MCF 10A (cell line): ENCODE measurements around the gene STARD13. TPM values are rescaled to one million over a fixed set of nuclear protein-coding genes. Genes with fewer than 3 reads are reported as not detected.
"Not testable (repeated sequence)": the region's sequence is repeated elsewhere in the genome, so short reads cannot be mapped to it uniquely, and the experiment has no call there.

Source experiments
- BruUV-seq: library from RNA; stranded (reverse); fragments of 400-500 nt; replicated peaks from 2 replicates; lab custom pipeline; 2021; lab: Mats Ljungman, UMichigan
- CTCF ChIA-PET: fragments of 300-600 bp; sonication (Branson Sonifier 250); formaldehyde crosslinking; extraction: SDS; loops from one replicate; lab custom pipeline; 2021; ENCODE audit warnings: antibody characterized with exemption, inconsistent platforms; lab: Yijun Ruan, JAX
- POLR2A ChIA-PET: fragments of 300-600, 350-650 bp; sonication (Branson Sonifier 250); formaldehyde crosslinking; extraction: SDS; loops from one replicate; lab custom pipeline; 2020; ENCODE audit warnings: antibody characterized with exemption, inconsistent platforms; lab: Yijun Ruan, JAX
- DNase-seq: peaks from one replicate; pipeline ENCODE4 v3.0.0-alpha.2; 2018; ENCODE audit not compliant: unreplicated experiment
- H3K27ac Mint-ChIP-seq: one replicate; pipeline ENCODE4 v1.8.0; 2022; ENCODE audit warnings: mild to moderate bottlenecking, low read depth, mixed read lengths; ENCODE audit not compliant: unreplicated experiment
- H3K27me3 Mint-ChIP-seq: one replicate; pipeline ENCODE4 v1.8.0; 2022; ENCODE audit warnings: mixed read lengths; ENCODE audit not compliant: insufficient read depth, unreplicated experiment
- H3K36me3 Mint-ChIP-seq: one replicate; pipeline ENCODE4 v1.8.0; 2022; ENCODE audit warnings: mild to moderate bottlenecking, moderate library complexity, mixed read lengths; ENCODE audit not compliant: insufficient read depth, unreplicated experiment
- H3K4me1 Mint-ChIP-seq: one replicate; pipeline ENCODE4 v1.8.0; 2022; ENCODE audit warnings: mixed read lengths; ENCODE audit not compliant: insufficient read depth, unreplicated experiment
- H3K4me3 Mint-ChIP-seq: one replicate; pipeline ENCODE4 v1.8.0; 2022; ENCODE audit warnings: mild to moderate bottlenecking, moderate library complexity, mixed read lengths; ENCODE audit not compliant: unreplicated experiment
- H3K9me3 Mint-ChIP-seq: one replicate; pipeline ENCODE4 v1.8.0; 2022; ENCODE audit warnings: mixed read lengths; ENCODE audit not compliant: unreplicated experiment
- intact Hi-C: fragments of 100-400 bp; cut with micrococcal nuclease; formaldehyde crosslinking; loops from 2 replicates; pipeline ENCODE4 v1.14.1; 2022
- total RNA-seq: library from RNA; stranded (reverse); gene quantifications from 2 replicates; pipeline ENCODE4 v1.2.3, GENCODE V29; 2022
- TF ChIP-seq, protein P1 (sequence below): fragments of 200-600 bp; IDR thresholded peaks from one replicate; pipeline ENCODE4 v1.8.0; 2022; ENCODE audit warnings: antibody characterized with exemption, mild to moderate bottlenecking; ENCODE audit not compliant: unreplicated experiment

STARD13 gene
- total RNA-seq, 1 experiment from 2014 or later, result 31.9 TPM

DNA sequence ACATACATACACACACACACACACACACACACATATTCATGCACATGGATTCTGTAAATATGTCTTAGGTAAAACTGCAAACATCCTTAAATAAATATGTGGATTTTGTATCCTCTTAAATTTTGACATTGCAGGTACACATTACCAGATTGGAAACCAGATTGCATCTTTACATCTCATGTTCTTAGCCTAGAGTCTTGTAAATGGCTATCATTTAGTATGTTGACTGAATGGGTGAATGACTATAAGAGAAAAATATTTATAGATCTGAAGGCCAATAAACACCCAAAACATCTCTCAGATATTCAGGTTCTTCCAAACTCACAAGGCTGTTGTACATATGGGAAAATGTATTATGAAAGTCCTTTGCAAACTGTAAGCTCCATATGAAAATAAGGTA is 104.3 kb downstream of the STARD13 start:
- no peaks in the 10 kb centered on the region for H3K9me3 Mint-ChIP-seq
- peaks cover 20% of the 10 kb centered on the region for H3K4me1 Mint-ChIP-seq
- DNase-seq, result no peak
- TF ChIP-seq, protein P1, sequence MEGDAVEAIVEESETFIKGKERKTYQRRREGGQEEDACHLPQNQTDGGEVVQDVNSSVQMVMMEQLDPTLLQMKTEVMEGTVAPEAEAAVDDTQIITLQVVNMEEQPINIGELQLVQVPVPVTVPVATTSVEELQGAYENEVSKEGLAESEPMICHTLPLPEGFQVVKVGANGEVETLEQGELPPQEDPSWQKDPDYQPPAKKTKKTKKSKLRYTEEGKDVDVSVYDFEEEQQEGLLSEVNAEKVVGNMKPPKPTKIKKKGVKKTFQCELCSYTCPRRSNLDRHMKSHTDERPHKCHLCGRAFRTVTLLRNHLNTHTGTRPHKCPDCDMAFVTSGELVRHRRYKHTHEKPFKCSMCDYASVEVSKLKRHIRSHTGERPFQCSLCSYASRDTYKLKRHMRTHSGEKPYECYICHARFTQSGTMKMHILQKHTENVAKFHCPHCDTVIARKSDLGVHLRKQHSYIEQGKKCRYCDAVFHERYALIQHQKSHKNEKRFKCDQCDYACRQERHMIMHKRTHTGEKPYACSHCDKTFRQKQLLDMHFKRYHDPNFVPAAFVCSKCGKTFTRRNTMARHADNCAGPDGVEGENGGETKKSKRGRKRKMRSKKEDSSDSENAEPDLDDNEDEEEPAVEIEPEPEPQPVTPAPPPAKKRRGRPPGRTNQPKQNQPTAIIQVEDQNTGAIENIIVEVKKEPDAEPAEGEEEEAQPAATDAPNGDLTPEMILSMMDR, result no peak
- no peak overlapping the region for H3K4me3 Mint-ChIP-seq
- ChIA-PET CTCF (interaction anchor here (0.6 kb wide), 1 partner anchor 140 kb away, joined by 5 read pairs; no protein-coding TSS in a partner anchor), POLR2A (interaction anchor here (0.8 kb wide), 1 partner anchor 10 kb away, joined by 3 read pairs; no protein-coding TSS in a partner anchor)
- intact Hi-C loops, result no loop called here
- H3K27ac Mint-ChIP-seq, result peak overlapping the region; percentile 51
- H3K27me3 Mint-ChIP-seq, result no peaks in the 10 kb centered on the region
- H3K36me3 Mint-ChIP-seq, result peaks cover 57% of the 10 kb centered on the region
- BruUV-seq, result no TSS peak

DNA sequence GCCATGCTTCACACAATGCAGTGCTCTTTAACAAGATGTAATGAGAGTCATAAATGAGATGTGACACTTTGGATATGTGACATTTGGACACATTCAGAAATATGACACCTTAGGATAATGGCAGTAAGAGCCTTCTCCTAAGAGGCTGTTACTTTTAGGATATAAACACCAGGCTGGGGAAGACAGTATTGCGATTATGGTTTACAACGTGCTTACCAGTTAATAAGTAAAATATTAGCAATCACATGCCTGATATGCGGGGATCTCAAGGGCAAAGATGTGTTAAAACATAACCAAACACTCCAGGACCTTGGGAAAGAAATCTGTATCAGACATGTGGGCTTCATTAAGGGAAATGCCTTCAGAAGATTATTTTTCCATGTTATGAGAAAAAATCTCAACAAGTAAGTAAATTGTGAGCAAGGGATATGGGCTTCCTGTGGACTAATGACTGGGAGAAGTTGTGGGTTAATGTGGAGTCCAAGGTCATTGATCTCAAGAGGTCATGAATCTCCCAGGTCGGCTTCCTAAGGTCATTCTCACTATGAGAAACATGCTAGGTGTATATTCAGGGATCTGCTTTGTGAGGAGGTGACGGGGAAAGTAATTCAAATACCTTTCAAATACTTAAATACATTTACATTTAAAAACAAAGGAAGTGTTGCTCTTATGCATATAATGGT is 105.3 kb downstream of the STARD13 start:
- no peaks in the 10 kb centered on the region for H3K27me3 Mint-ChIP-seq
- intact Hi-C loops, result no loop called here
- BruUV-seq, result no TSS peak
- DNase-seq, result no peak
- H3K4me1 Mint-ChIP-seq, result peaks cover 24% of the 10 kb centered on the region
- POLR2A ChIA-PET, result no interaction called here
- TF ChIP-seq, protein P1, result no peak
- H3K4me3 Mint-ChIP-seq, result no peak overlapping the region
- H3K36me3 Mint-ChIP-seq, result peaks cover 58% of the 10 kb centered on the region
- CTCF ChIA-PET, result interaction anchor here (0.6 kb wide), 1 partner anchor 141 kb away, joined by 5 read pairs; no protein-coding TSS in a partner anchor
- peak overlapping the region; percentile 26 for H3K27ac Mint-ChIP-seq
- H3K9me3 Mint-ChIP-seq, result no peaks in the 10 kb centered on the region

DNA sequence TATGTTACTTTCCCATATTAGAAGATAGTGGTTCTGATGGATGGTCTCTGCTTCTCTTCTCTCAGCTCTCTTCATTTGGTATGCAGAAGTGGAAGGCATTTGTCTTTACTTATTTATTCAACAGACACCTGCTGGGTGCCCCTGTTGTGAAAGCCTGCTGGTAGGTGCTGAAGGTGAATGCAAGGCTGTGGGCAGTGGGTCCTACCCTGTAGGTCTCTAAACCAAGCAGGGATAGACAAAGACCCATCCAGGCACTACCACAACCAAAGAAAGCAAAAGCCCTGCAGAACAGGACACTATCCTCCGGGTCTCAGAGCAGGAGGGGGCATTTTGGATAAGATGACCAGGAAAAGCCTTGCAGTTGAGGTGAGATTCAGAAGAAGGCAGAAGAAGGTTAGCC is 106.1 kb downstream of the STARD13 start:
- peaks cover 59% of the 10 kb centered on the region for H3K36me3 Mint-ChIP-seq
- POLR2A ChIA-PET, result interaction anchor here (1.0 kb wide), 1 partner anchor 12 kb away, joined by 3 read pairs; no protein-coding TSS in a partner anchor
- CTCF ChIA-PET, result interaction anchor here (1.0 kb wide), 1 partner anchor 65 kb away, joined by 3 read pairs; no protein-coding TSS in a partner anchor
- BruUV-seq, result no TSS peak
- intact Hi-C loops, result no loop called here
- no peak overlapping the region for H3K27ac Mint-ChIP-seq
- peaks cover 25% of the 10 kb centered on the region for H3K4me1 Mint-ChIP-seq
- H3K9me3 Mint-ChIP-seq, result no peaks in the 10 kb centered on the region
- H3K27me3 Mint-ChIP-seq, result no peaks in the 10 kb centered on the region
- DNase-seq, result no peak
- TF ChIP-seq, protein P1, result no peak
- H3K4me3 Mint-ChIP-seq, result no peak overlapping the region

DNA sequence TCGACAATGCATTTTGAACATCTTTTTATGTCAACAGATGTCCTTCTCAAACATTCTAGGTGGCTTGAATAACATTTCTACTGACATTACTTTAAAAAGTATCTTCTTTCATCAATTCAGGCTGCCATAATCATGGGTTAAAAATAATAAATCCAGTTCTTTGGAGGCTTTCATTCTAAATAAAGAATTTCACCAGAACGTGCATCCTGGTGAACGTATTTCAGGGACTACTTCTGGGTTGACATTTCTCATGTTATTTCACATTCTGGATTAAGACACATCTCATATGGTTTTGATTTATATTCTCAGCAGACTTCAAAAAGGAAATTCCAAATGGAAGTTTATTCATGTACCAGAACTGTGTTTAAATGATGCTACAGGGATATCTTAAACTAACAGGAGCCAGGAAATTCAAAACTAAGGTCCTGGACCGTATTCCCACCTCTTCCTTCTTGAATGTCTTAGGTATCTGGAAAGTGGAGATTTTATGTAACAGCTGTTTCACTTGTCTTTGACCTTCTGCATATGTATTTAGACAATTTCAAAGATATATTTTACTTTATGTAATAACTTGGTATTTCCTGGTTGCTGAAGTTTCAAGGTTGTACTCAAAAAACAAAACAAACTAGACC is 107.2 kb downstream of the STARD13 start:
- TF ChIP-seq, protein P1, result no peak
- ChIA-PET POLR2A (no interaction called here), CTCF (interaction anchor here (1.0 kb wide), 1 partner anchor 64 kb away, joined by 3 read pairs; no protein-coding TSS in a partner anchor)
- intact Hi-C loops, result no loop called here
- Mint-ChIP-seq H3K36me3 (peaks cover 62% of the 10 kb centered on the region), H3K4me3 (no peak overlapping the region), H3K9me3 (no peaks in the 10 kb centered on the region), H3K27me3 (no peaks in the 10 kb centered on the region), H3K27ac (no peak overlapping the region), H3K4me1 (peaks cover 22% of the 10 kb centered on the region)
- no TSS peak for BruUV-seq
- no peak for DNase-seq

DNA sequence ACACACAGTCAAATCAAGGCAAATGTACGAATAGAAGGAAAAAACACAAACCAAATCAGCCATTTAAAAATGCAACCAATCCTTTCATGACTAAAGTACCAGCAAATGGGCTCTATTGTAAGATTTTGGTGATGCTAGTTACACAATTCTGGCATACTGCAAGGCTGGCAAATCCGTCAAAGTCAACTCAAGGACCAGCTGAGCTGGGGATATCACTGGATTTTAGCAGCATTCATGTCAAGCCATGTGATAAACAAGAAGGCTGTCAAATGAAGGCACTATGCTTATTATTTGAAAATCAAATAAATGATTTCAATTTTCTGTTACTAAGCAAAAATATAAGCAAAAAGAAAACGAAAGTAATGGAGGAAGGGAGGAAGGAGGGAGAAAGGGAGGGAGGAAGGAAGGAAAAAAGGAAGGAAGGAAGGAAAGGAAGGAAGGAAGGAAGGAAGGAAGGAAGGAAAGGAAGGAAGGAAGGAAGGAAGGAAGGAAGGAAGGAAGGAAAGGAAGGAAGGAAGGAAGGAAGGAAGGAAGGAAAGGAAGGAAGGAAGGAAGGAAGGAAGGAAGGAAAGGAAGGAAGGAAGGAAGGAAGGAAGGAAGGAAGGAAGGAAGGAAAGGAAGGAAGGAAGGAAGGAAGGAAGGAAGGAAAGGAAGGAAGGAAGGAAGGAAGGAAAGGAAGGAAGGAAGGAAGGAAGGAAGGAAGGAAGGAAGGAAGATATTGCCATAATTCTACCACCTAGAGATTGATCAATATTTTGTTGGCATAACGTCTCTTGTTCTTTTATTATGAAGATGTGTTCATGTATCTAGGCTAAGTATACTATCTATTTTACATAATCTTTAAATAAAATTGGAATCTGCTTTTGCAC is 108.0 kb downstream of the STARD13 start:
- H3K9me3 Mint-ChIP-seq, POLR2A ChIA-PET, intact Hi-C loops, H3K27me3 Mint-ChIP-seq, BruUV-seq, H3K4me3 Mint-ChIP-seq, DNase-seq: not testable (repeated sequence)
- Mint-ChIP-seq H3K27ac (peak overlapping the region; percentile 23), H3K36me3 (peaks cover 55% of the 10 kb centered on the region), H3K4me1 (peaks cover 24% of the 10 kb centered on the region)
- CTCF ChIA-PET, result interaction anchor here (0.9 kb wide), 1 partner anchor 546 kb away, joined by 3 read pairs; no protein-coding TSS in a partner anchor
